Activated CD8-positive, alpha-beta T cell treated with anti-CD3 and anti-CD28 coated beads, Interleukin-2, amount 10 ng/mL, durations not matched to agents 7 days and 5 days (primary cell): ENCODE results near the gene GALNT1. TPM values are rescaled to one million over a fixed set of nuclear protein-coding genes. Genes with fewer than 3 reads are reported as not detected.
"Not testable (repeated sequence)": the region's sequence is repeated elsewhere in the genome, so short reads cannot be mapped to it uniquely, and the experiment has no call there.

Source experiments
- ATAC-seq: fragments of 150-1000 bp; cut with Tn5 transposase; one replicate; pipeline ENCODE4 v1.10.0; 2021; ENCODE audit warnings: moderate library complexity
- CTCF ChIA-PET: fragments of 350-600 bp; sonication (Branson Sonifier 250); formaldehyde crosslinking; loops from one replicate; lab custom pipeline; 2021; ENCODE audit warnings: antibody characterized with exemption; lab: Charles Lee
- POLR2A ChIA-PET: fragments of 350-600 bp; sonication (Branson Sonifier 250); formaldehyde crosslinking; loops from one replicate; lab custom pipeline; 2021; ENCODE audit warnings: antibody characterized with exemption; lab: Charles Lee
- DNase-seq: peaks from one replicate; pipeline ENCODE4 v3.0.0-alpha.2; 2020
- H3K27ac Mint-ChIP-seq: one replicate; pipeline ENCODE4 v1.8.0; 2021; ENCODE audit warnings: mild to moderate bottlenecking, mixed read lengths
- H3K27me3 Mint-ChIP-seq: one replicate; pipeline ENCODE4 v1.8.0; 2021; ENCODE audit warnings: low read depth, mixed read lengths
- H3K36me3 Mint-ChIP-seq: one replicate; pipeline ENCODE4 v1.8.0; 2021; ENCODE audit warnings: low read depth, mixed read lengths
- H3K4me1 Mint-ChIP-seq: one replicate; pipeline ENCODE4 v1.8.0; 2021; ENCODE audit warnings: low read depth, mixed read lengths
- H3K4me3 Mint-ChIP-seq: one replicate; pipeline ENCODE4 v1.8.0; 2021; ENCODE audit warnings: mild to moderate bottlenecking, mixed read lengths
- H3K9me3 Mint-ChIP-seq: one replicate; pipeline ENCODE4 v1.8.0; 2022; ENCODE audit warnings: mixed read lengths; ENCODE audit not compliant: insufficient read depth
- total RNA-seq, 2 experiments: library from RNA; stranded (reverse); gene quantifications; one replicate each; pipeline ENCODE4 v1.2.3, GENCODE V29; 2021

Gene GALNT1
- total RNA-seq, 2 experiments from 2014 or later, result 34.5 to 35.8 TPM

DNA sequence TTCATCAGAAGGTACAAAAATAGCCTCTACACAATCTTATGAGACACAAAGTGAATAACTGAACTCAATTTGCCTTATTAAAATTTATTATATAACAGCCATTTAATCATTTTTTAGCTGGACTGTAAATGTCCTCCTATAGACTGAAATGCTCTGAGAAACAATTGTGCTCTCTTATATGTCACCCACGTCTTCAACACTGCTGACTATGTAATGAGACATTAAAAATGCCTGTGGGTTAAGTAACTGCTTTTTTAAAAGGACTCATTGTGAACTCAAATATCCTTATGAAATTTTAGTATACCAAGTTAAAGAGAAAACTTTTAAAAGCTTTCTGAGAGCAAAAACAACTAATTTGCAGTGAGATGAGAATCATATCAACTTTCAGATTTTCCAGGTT is 10.4 kb upstream of the GALNT1 start:
- ATAC-seq, result no peak
- ChIA-PET POLR2A (no interaction called here), CTCF (no interaction called here)
- Mint-ChIP-seq H3K36me3 (peaks cover 3% of the 10 kb centered on the region), H3K27me3 (peaks cover 7% of the 10 kb centered on the region), H3K4me1 (peaks cover 16% of the 10 kb centered on the region), H3K27ac (no peak overlapping the region), H3K4me3 (no peak overlapping the region), H3K9me3 (peaks cover 4% of the 10 kb centered on the region)
- DNase-seq, result no peak

DNA sequence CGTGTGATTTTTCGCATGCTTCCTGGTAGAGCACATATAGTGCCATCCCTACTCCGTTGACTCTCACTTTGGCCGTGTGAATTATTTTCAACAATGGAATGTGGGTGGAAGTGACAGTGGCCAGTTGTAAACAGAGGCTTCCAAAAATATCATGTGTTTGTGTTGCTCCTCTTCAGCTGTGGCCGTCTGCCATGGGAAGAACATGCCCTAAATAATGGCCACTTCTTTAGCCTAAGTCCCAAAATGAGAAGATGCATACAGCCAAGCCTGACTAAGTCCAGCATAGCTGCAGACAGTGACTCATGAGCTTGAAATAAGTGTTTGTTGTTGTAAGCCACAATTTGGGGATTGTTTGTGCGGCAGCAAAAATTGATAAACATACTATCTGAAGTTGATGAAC is 8.9 kb upstream of the GALNT1 start:
- peaks cover 12% of the 10 kb centered on the region for H3K9me3 Mint-ChIP-seq
- ChIA-PET POLR2A (interaction anchor here (1.1 kb wide), 1 partner anchor 165 kb away, joined by 3 read pairs; no protein-coding TSS in a partner anchor), CTCF (interaction anchor here (1.6 kb wide), 1 partner anchor 186 kb away, joined by 3 read pairs; no protein-coding TSS in a partner anchor)
- H3K36me3 Mint-ChIP-seq, result peaks cover 12% of the 10 kb centered on the region
- no peak overlapping the region for H3K4me3 Mint-ChIP-seq
- H3K27ac Mint-ChIP-seq, result no peak overlapping the region
- no peak for DNase-seq
- H3K4me1 Mint-ChIP-seq, result peaks cover 29% of the 10 kb centered on the region
- peaks cover 7% of the 10 kb centered on the region for H3K27me3 Mint-ChIP-seq
- no peak for ATAC-seq

DNA sequence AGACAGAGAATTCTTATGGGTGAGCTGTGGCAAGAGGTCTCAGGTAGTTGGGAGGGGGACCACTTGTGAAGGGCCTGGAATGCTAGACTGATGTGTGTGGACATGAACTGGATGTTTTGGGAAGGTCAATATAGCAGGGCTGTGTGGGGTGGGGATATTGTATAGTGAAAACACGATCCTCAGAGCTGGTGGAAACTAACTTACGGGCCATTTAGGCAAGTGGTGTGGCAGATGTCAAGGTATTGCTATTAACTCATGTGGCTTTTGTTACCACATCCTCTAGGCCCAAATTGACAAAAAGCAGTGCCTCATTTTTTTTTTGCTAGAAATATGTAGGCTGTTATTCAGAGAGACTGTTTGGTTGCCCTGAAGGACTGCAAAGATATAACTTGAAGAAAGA is 8.0 kb upstream of the GALNT1 start:
- H3K4me1 Mint-ChIP-seq, result peaks cover 33% of the 10 kb centered on the region
- no peak overlapping the region for H3K4me3 Mint-ChIP-seq
- H3K9me3 Mint-ChIP-seq, result peaks cover 12% of the 10 kb centered on the region
- peaks cover 8% of the 10 kb centered on the region for H3K27me3 Mint-ChIP-seq
- H3K27ac Mint-ChIP-seq, result peak overlapping the region; percentile 44
- ChIA-PET CTCF (interaction anchor here (0.6 to 1.6 kb wide), 3 partner anchors 9 to 187 kb away, joined by 3 to 4 read pairs (median 3); no protein-coding TSS in a partner anchor), POLR2A (interaction anchor here (1.0 kb wide), 1 partner anchor 76 kb away, joined by 3 read pairs; the partner anchor contains the start of gene INO80C)
- peak; percentile 50 for ATAC-seq
- peak; percentile 41 for DNase-seq
- peaks cover 12% of the 10 kb centered on the region for H3K36me3 Mint-ChIP-seq

DNA sequence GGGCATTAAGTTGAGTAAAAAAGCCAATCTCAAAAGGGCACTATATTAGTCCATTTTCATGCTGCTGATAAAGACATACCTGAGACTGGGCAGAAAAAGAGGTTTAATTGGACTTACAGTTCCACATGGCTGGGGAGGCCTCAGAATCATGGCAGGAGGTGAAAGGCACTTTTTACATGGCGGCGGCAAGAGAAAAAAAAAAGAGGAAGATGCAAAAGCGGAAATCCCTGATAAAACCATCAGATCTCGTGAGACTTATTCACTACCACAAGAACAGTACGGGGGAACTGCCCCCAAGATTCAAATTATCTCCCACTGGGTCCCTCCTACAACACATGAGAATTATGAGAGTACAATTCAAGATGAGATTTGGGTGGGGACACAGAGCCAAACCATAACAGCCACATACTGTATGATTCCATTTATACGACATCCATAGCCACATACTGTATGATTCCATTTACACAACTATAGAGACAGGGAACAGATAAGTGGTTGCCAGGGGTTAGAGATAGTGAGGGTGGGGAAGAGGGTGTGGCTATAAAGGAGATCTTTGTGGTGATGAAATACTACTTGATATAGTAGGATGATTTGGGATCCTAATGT is 5.2 kb upstream of the GALNT1 start:
- ATAC-seq, H3K4me3 Mint-ChIP-seq, DNase-seq, CTCF ChIA-PET, H3K27ac Mint-ChIP-seq, POLR2A ChIA-PET: not testable (repeated sequence)
- peaks cover 33% of the 10 kb centered on the region for H3K4me1 Mint-ChIP-seq
- H3K36me3 Mint-ChIP-seq, result peaks cover 12% of the 10 kb centered on the region
- H3K27me3 Mint-ChIP-seq, result peaks cover 20% of the 10 kb centered on the region
- peaks cover 12% of the 10 kb centered on the region for H3K9me3 Mint-ChIP-seq

DNA sequence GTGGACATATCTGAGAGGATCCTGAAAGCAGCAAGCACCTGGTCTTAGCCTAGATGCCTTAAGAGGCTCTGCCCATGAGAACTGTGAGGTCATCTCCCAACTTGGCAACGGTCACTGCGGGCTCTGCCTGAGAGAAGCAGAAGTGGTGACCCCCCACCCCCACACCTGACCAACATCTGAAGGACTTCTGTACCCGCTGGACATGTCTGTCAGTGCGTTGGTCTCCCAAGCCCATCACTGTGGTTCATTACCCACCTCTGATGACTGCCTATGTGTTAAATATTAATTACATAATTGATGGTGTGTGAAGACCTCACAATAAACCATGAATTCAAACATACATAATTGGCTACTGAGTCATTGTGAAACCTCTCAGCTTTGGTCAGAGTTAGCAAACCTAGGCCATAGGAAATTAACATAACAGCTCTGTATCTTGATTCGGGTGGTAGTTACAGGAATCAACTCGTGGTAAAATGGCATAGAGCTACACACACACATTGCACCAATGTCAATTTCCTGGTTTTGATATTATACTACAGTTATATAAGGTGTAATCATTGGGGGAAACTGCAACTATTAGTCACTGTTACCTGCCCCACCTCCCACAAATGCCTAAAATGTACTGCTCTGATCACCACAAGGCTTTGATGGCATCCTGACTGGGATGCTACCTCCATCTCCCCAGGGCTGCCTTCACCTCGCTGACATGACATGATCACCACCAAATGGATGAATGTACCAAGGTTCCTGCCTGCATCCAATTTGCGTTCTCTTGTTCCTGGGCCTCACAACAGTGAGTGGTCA is 4.3 kb upstream of the GALNT1 start:
- CTCF ChIA-PET, result interaction anchor here (0.9 kb wide), 1 partner anchor 40 kb away, joined by 3 read pairs; no protein-coding TSS in a partner anchor
- Mint-ChIP-seq H3K36me3 (peaks cover 12% of the 10 kb centered on the region), H3K4me3 (no peak overlapping the region), H3K4me1 (peaks cover 34% of the 10 kb centered on the region), H3K27me3 (peaks cover 20% of the 10 kb centered on the region), H3K27ac (peak overlapping the region; percentile 11), H3K9me3 (peaks cover 12% of the 10 kb centered on the region)
- ATAC-seq, result no peak
- peak; percentile 35 for DNase-seq
- POLR2A ChIA-PET, result no interaction called here

DNA sequence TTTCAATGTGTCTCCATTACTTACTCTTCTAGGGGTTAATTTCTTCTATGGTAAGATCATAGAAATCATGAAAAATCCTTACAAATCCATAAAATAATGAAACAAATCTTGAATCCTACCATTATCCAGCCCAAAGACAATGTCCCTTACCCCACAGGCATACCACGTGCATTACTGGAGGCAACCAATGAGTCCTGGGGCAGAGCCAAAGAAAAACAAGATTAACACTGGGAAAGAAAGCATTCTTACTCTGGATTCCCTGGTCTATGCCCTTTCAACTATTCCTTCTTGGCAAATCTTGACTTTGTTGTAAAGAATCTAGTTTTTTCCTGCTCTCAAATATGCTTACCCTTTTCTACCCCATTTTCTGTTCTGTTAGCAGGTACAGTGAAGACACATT is 3.1 kb upstream of the GALNT1 start:
- CTCF ChIA-PET, result no interaction called here
- H3K27ac Mint-ChIP-seq, result no peak overlapping the region
- H3K27me3 Mint-ChIP-seq, result peaks cover 17% of the 10 kb centered on the region

DNA sequence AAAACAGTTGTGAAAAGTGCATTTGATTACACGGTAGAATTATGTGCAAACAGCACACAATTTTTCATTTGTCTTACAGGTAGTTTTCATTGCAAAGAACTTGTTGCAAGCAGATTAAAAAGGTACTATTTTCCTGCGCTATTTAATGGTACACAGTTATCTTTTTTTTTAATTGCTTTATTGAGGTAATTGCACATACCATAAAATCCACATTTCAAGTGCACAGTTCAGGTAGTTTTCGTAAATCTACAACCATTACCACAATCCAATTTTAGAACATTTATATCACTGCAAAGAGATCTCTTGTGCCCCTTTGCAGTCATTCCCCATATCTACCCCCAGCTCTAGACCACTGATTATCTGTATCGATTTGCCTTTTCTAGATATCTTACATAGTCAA is 2.6 kb upstream of the GALNT1 start:
- Mint-ChIP-seq H3K36me3 (peaks cover 14% of the 10 kb centered on the region), H3K4me3 (no peak overlapping the region), H3K9me3 (peaks cover 12% of the 10 kb centered on the region), H3K27ac (no peak overlapping the region), H3K27me3 (peaks cover 17% of the 10 kb centered on the region), H3K4me1 (peaks cover 32% of the 10 kb centered on the region)
- ATAC-seq (no peak), DNase-seq (no peak)
- CTCF ChIA-PET, result no interaction called here
- POLR2A ChIA-PET, result no interaction called here

More for the DNA sequence above, 3.1 kb upstream of the GALNT1 start:
- no peak for DNase-seq
- no peak for ATAC-seq
- H3K9me3 Mint-ChIP-seq, result peaks cover 12% of the 10 kb centered on the region
- POLR2A ChIA-PET, result no interaction called here
- H3K36me3 Mint-ChIP-seq, result peaks cover 13% of the 10 kb centered on the region
- H3K4me3 Mint-ChIP-seq, result no peak overlapping the region
- peaks cover 35% of the 10 kb centered on the region for H3K4me1 Mint-ChIP-seq

DNA sequence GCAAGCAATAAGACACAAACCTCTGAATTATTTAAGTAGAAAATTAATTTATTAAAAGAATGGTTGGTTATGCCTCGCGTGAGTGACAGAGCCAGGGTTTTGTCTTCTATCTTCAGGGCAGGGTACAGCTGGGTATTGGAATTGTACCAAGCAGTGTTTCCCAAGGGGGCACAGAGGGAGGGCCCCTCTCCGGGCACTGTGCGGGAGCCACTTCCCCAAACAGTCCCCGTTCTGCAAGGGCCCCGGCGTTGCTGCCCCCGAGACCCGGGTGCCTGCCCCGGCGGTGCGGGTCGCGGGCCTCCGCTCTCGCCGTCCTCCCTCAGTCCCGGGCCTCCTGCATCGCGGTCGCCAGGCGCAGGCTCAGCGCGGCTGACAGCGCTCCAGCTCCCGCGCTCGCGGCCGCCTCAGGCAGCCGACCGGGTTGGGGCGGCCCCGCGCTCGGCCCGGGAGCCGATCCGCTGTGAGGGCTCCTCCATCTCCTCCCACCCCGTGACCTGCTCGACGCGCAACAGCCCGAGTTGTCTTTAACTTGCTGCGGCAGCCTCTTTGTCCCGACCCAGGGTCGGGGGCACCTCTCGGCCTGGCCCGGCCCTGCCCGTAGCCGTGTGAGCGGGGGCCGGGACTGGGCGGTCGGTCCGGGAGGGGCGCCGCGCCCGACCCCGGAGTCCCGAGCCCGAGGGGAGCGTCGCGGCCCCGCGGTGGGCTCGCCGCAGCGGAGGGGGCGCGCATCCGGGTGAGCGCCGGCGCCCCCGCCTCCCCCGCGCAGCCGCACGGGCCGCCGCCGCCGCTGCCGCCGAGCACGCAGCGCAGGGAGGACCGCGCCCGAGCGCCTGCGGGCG is 620 bp upstream of the GALNT1 start:
- Mint-ChIP-seq H3K9me3 (peaks cover 11% of the 10 kb centered on the region), H3K4me1 (peaks cover 28% of the 10 kb centered on the region), H3K4me3 (peak overlapping the region; percentile 67), H3K27ac (no peak overlapping the region), H3K27me3 (peaks cover 17% of the 10 kb centered on the region), H3K36me3 (peaks cover 22% of the 10 kb centered on the region)
- DNase-seq (peak; percentile 54), ATAC-seq (peak; percentile 84)
- ChIA-PET POLR2A (no interaction called here), CTCF (no interaction called here)

DNA sequence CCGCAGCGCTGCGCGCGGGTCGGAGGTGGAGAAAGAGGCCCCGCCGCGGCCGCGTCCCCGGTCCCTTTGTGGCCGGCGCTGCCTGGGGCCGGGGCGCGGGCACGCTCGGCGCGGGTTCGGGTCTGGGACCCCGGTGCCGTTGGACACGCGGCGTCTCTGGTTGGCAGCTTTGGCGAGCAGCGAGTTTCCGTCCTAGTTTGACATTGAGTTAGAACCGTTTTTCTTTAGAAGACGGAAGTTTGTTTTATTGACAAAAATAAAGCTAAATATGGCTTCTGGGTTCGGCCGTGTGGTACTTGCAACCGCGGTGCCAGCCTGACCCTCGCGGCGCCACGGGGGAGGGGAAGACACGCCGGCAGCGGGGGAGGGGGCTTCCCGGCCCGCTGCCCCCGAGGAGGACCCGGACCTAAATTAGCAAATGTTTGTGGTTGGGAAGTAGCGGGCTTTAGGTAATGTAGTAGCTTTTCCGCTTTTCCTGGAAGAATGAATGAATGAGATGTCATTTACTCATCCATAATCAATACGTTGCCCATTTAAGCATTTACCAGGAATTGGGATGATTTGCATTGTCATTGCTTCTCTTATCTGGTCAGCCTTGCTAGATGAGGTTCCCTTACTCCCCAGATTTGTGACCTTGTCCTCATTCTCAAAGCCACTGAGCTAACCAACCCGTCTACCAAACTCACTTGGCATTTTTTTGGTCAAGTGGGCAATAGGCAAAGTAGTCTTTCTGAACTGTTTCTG is 530 bp downstream of the GALNT1 start:
- DNase-seq, result peak; percentile 38
- peak overlapping the region; percentile 70 for H3K4me3 Mint-ChIP-seq
- H3K27ac Mint-ChIP-seq, result peak overlapping the region; percentile 60
- peaks cover 17% of the 10 kb centered on the region for H3K27me3 Mint-ChIP-seq
- ChIA-PET POLR2A (interaction anchor here (0.8 to 2.7 kb wide), 4 partner anchors 16 to 151 kb away, joined by 3 to 13 read pairs (median 4); partner anchors contain the start of gene INO80C), CTCF (interaction anchor here (0.8 to 1.6 kb wide), 2 partner anchors 9 to 195 kb away, joined by 3 to 4 read pairs; no protein-coding TSS in a partner anchor)
- peak; percentile 13 for ATAC-seq
- peaks cover 21% of the 10 kb centered on the region for H3K4me1 Mint-ChIP-seq
- no peaks in the 10 kb centered on the region for H3K9me3 Mint-ChIP-seq
- H3K36me3 Mint-ChIP-seq, result peaks cover 14% of the 10 kb centered on the region

DNA sequence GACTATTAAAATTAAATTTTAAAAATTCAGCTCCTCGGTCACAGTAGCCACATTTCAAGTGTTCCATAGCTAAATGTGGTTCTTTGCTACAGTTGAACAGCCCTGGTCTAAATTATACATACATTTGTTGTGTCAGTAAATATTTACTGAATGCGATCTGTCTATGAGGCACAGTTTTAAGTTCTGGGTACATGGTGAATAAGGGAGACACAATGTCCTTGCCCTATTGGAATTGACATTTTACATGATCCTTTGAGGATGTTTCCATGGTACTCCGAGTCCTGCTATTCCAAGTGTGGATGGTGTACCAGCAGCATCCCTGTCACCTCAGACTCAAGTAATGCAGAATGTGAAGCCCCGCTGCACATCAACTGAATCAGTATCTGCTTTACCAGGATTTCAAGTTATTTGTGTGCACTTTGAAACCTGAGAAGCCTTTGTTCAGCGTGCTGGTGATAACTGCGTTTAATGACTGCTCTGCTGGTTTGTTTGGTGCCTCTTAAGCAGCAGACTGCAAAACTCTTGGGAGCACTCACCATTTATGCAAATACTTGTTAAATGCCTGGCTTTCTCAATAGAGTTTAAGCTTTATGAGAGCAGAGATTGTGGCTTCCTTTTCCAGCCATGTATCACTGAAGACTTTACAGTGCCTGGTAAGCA is 1.5 kb downstream of the GALNT1 start:
- Mint-ChIP-seq H3K36me3 (peaks cover 19% of the 10 kb centered on the region), H3K4me1 (peaks cover 15% of the 10 kb centered on the region)
- DNase-seq, result no peak

More for the DNA sequence above, 1.5 kb downstream of the GALNT1 start:
- ChIA-PET POLR2A (interaction anchor here (1.2 to 2.7 kb wide), 3 partner anchors 34 to 150 kb away, joined by 4 to 13 read pairs (median 4); partner anchors contain the start of gene INO80C), CTCF (interaction anchor here (0.8 to 1.6 kb wide), 2 partner anchors 9 to 196 kb away, joined by 3 to 4 read pairs; no protein-coding TSS in a partner anchor)
- no peak for ATAC-seq
- no peak overlapping the region for H3K27ac Mint-ChIP-seq
- H3K27me3 Mint-ChIP-seq, result peaks cover 17% of the 10 kb centered on the region
- peak overlapping the region; percentile 70 for H3K4me3 Mint-ChIP-seq
- peaks cover 3% of the 10 kb centered on the region for H3K9me3 Mint-ChIP-seq
